Measurements from ENCODE around the gene KCNH3.
"Not testable (repeated sequence)": the region's sequence is repeated elsewhere in the genome, so short reads cannot be mapped to it uniquely, and the experiment has no call there.

Gene KCNH3

GRCh38 chr12:49531745-49532144 is 7.1 kb upstream of the KCNH3 start:
- TF ChIP-seq, protein P1, sequence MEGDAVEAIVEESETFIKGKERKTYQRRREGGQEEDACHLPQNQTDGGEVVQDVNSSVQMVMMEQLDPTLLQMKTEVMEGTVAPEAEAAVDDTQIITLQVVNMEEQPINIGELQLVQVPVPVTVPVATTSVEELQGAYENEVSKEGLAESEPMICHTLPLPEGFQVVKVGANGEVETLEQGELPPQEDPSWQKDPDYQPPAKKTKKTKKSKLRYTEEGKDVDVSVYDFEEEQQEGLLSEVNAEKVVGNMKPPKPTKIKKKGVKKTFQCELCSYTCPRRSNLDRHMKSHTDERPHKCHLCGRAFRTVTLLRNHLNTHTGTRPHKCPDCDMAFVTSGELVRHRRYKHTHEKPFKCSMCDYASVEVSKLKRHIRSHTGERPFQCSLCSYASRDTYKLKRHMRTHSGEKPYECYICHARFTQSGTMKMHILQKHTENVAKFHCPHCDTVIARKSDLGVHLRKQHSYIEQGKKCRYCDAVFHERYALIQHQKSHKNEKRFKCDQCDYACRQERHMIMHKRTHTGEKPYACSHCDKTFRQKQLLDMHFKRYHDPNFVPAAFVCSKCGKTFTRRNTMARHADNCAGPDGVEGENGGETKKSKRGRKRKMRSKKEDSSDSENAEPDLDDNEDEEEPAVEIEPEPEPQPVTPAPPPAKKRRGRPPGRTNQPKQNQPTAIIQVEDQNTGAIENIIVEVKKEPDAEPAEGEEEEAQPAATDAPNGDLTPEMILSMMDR (IDR thresholded peaks at IDR 0.05; ENCODE audit: insufficient read depth, low read length, missing control alignments) = no peak
- no peak for DNase-seq (ENCODE audit: low read depth, low spot score)
- H3K4me3 ChIP-seq (ENCODE audit: low read depth, low read length) = no peak overlapping the region
- CTCF ChIA-PET = interaction anchor here (1.2 to 1.4 kb wide), 4 partner anchors 17 to 190 kb away, joined by 5 to 9 read pairs (median 6); no protein-coding TSS in a partner anchor
- POLR2A ChIA-PET = no interaction called here

GRCh38 chr12:49533331-49533730 is 5.5 kb upstream of the KCNH3 start:
- CTCF ChIA-PET = interaction anchor here (1.3 to 1.4 kb wide), 3 partner anchors 175 to 191 kb away, joined by 5 to 9 read pairs (median 5); no protein-coding TSS in a partner anchor
- TF ChIP-seq, protein P1 (IDR thresholded peaks at IDR 0.05; ENCODE audit: insufficient read depth, low read length, missing control alignments) = no peak
- POLR2A ChIA-PET = no interaction called here
- no peak for DNase-seq (ENCODE audit: low read depth, low spot score)
- no peak overlapping the region for H3K4me3 ChIP-seq (ENCODE audit: low read depth, low read length)

DNA sequence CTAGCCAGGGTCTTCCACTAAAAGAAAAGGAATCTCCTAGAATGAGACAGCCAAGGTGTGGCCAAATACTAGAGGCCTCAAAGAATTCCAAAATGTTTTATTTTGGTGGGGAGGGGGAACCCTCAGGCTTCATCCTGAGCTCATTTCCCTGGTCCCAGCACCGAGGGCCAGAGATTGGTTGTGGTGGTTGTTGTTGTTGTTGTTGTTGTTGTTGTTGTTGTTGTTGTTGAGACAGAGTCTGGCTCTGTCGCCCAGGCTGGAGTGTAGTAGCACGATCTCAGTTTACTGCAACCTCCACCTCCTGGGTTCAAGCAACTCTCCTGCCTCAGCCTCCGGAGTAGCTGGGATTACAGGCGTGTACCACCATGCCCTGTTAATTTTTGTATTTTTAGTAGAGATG is 4.7 kb upstream of the KCNH3 start:
- H3K4me3 ChIP-seq (ENCODE audit: low read depth, low read length); DNase-seq (ENCODE audit: low read depth, low spot score); POLR2A ChIA-PET: not testable (repeated sequence)
- CTCF ChIA-PET = interaction anchor here (1.1 to 1.5 kb wide), 3 partner anchors 22 to 202 kb away, joined by 3 to 5 read pairs (median 5); no protein-coding TSS in a partner anchor

DNA sequence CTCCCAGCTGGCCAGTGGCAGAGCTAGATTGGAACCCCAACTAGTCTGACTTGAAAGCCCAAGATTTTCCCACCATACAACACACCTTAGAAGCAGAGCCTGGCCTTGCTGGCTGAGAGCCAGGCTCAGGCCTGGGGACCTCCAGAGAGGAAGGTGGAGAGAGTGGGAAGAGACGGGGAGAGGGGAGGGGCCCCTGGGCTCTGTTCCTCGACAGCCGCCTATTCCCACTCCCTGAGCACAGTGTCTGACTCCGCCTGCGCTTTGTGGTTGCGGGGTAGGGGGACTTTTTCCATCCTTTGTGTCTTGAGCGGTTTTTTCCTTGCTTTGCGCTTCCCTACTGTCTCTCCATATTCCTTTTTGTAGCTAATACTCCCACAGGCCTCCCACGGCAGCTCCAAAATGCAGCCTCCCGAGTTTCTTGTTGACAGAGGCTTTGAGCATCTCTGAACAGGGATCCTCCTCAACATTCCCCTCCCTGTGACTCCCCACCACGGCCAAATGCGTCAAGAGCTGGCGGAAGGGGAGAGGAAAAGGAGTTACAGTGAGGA is 4.0 kb upstream of the KCNH3 start:
- POLR2A ChIA-PET = no interaction called here
- CTCF ChIA-PET = interaction anchor here (1.1 to 3.9 kb wide), 6 partner anchors 20 to 203 kb away, joined by 3 to 35 read pairs (median 6); no protein-coding TSS in a partner anchor

DNA sequence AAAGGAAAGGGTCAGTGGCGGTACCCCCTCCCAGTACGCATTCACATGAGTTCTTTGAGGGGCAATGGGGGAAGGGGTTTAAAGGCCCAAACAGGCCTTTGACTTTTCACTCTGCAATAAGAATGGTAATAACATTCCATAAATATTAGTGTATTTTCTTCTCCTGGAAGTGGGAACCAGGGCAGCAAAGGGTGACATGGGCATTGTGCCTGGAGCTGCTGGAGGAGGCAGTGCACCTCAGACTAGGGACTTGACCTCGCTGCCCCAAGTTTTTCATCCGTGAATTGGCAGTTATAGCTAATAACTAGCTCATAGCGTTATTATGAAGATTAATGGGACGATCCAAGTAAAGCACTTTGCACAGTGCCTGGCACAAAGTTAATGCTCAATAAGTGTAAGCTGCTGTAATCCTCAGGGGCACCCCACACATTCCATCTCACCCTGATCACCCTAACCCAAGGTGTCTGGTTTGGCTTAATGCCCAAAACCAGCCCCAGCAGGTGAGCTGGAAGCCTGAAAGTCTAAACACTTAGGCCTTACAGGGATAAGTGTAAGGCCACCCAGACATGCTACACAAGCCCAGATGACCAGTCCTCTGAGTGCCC is 2.8 kb upstream of the KCNH3 start:
- ChIA-PET POLR2A (no interaction called here), CTCF (interaction anchor here (1.2 to 3.9 kb wide), 4 partner anchors 18 to 188 kb away, joined by 3 to 35 read pairs (median 8); no protein-coding TSS in a partner anchor)
- H3K4me3 ChIP-seq (ENCODE audit: low read depth, low read length) = no peak overlapping the region
- no peak for DNase-seq (ENCODE audit: low read depth, low spot score)
- TF ChIP-seq, protein P1 (IDR thresholded peaks at IDR 0.05; ENCODE audit: insufficient read depth, low read length, missing control alignments) = no peak

More for the DNA sequence above, 4.0 kb upstream of the KCNH3 start:
- H3K4me3 ChIP-seq (ENCODE audit: low read depth, low read length) = no peak overlapping the region
- DNase-seq (ENCODE audit: low read depth, low spot score) = no peak
- TF ChIP-seq, protein P1 (IDR thresholded peaks at IDR 0.05; ENCODE audit: insufficient read depth, low read length, missing control alignments) = no peak

- CTCF ChIA-PET = interaction anchor here (1.2 to 3.9 kb wide), 4 partner anchors 18 to 178 kb away, joined by 3 to 35 read pairs (median 4); no protein-coding TSS in a partner anchor
- no peak for DNase-seq (ENCODE audit: low read depth, low spot score)
- POLR2A ChIA-PET = no interaction called here
- TF ChIP-seq, protein P1 (IDR thresholded peaks at IDR 0.05; ENCODE audit: insufficient read depth, low read length, missing control alignments) = no peak
- H3K4me3 ChIP-seq (ENCODE audit: low read depth, low read length) = no peak overlapping the region
Observed at GRCh38 chr12:49536526-49537071, 2.2 kb upstream of the KCNH3 start.

Data from AG04449 (cell line).